Measurements from ENCODE around the gene NCOA5. TPM values are rescaled to one million over a fixed set of nuclear protein-coding genes. Genes with fewer than 3 reads are reported as not detected.
A peak's percentile ranks its signal among the peaks of the same experiment; 100 is the strongest.

Gene NCOA5
- total RNA-seq, 4 donors from 2014 or later, result 14.7 to 21.5 (median 19.0) TPM

DNA sequence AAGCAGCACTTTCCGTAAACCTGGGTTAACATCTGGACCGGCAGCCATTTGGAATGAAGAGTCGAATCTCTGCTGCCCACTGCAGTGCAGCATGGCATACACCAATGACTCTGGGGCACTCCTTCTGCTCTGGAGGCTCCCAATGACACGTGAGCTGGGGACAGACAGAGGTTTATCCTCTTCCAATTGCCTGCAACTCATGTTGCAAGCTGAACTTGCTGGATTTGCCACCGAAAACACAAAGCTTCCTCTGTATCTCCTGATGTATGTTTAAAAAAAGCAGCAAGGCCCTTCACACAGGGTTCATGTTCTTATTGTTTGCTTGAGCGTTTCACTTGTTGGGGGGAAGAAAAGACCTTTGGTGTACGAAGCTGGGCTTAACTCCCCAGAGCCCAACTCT lies 10.8 kb downstream of the NCOA5 start:
- intact Hi-C loops (cut with DNase I; ENCODE audit: low total_unique reads), result no loop called here
- no peak for TF ChIP-seq POLR2A (IDR thresholded peaks at IDR 0.05)
- TF ChIP-seq, protein P1, sequence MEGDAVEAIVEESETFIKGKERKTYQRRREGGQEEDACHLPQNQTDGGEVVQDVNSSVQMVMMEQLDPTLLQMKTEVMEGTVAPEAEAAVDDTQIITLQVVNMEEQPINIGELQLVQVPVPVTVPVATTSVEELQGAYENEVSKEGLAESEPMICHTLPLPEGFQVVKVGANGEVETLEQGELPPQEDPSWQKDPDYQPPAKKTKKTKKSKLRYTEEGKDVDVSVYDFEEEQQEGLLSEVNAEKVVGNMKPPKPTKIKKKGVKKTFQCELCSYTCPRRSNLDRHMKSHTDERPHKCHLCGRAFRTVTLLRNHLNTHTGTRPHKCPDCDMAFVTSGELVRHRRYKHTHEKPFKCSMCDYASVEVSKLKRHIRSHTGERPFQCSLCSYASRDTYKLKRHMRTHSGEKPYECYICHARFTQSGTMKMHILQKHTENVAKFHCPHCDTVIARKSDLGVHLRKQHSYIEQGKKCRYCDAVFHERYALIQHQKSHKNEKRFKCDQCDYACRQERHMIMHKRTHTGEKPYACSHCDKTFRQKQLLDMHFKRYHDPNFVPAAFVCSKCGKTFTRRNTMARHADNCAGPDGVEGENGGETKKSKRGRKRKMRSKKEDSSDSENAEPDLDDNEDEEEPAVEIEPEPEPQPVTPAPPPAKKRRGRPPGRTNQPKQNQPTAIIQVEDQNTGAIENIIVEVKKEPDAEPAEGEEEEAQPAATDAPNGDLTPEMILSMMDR (IDR thresholded peaks at IDR 0.05 in 4 of 5, conservative IDR thresholded peaks at IDR 0.05 in 1 of 5), result no peak
- no peak overlapping the region for H3K4me3 ChIP-seq
- H3K36me3 ChIP-seq, result peaks cover 0 to 23% of the 10 kb centered on the region in 2 donors
- DNase-seq (no peak), ATAC-seq (no peak)
- peaks cover 71 to 74% of the 10 kb centered on the region in 2 donors for H3K4me1 ChIP-seq
- H3K9me3 ChIP-seq, result no peaks in the 10 kb centered on the region
- H3K27ac ChIP-seq, result no peak overlapping the region
- no peaks in the 10 kb centered on the region for H3K27me3 ChIP-seq
- in situ Hi-C loops (cut with MboI; ENCODE audit: low sequenced_read_pairs in 4 of 4), result loop anchor here in 3 of 4 donors (25.0 kb wide), 1 partner anchor 267 kb away; the partner anchor contains the start of gene UBE2C (in 3 of the 3)

DNA sequence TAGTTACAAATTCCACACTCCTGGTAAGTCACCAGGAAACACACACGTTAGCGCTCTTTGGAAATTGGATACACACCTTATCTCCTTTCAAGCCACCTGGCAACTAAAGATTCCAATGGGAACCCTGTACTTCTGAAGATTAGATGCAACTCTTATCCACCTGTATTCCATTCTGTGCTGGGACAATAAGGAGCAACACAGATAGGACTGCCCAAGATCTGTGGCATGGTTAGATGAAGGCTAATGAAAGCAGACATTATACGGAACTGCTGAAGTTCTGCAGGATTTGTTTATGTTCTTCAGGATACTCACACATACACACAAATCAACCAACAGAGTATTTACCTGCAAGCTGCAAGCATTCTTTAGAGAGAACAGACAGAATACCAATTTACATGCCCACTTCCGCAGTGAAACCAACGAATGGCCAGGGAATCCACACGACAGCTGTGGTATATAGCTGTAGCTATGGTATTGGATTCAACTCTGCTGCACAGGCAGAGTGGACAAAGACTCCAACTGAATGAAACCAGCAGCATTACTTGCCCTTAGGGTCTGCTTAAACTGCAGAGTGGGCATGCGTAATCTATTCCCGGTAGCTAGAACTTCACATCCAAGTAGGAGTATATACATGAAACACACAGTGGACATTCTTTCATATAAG lies 12.0 kb downstream of the NCOA5 start:
- H3K9me3 ChIP-seq, result no peaks in the 10 kb centered on the region
- H3K4me1 ChIP-seq, result peaks cover 71 to 74% of the 10 kb centered on the region in 2 donors
- TF ChIP-seq POLR2A (IDR thresholded peaks at IDR 0.05), result no peak
- TF ChIP-seq, protein P1 (IDR thresholded peaks at IDR 0.05 in 4 of 5, conservative IDR thresholded peaks at IDR 0.05 in 1 of 5), result no peak
- ATAC-seq (no peak), DNase-seq (no peak)
- H3K27me3 ChIP-seq, result no peaks in the 10 kb centered on the region
- no peak overlapping the region for H3K27ac ChIP-seq
- no peak overlapping the region for H3K4me3 ChIP-seq
- intact Hi-C loops (cut with DNase I; ENCODE audit: low total_unique reads), result no loop called here
- in situ Hi-C loops (cut with MboI; ENCODE audit: low sequenced_read_pairs in 4 of 4), result loop anchor here in 3 of 4 donors (25.0 kb wide), 1 partner anchor 265 kb away; the partner anchor contains the start of gene UBE2C (in 3 of the 3)
- H3K36me3 ChIP-seq, result peaks cover 0 to 23% of the 10 kb centered on the region in 2 donors

DNA sequence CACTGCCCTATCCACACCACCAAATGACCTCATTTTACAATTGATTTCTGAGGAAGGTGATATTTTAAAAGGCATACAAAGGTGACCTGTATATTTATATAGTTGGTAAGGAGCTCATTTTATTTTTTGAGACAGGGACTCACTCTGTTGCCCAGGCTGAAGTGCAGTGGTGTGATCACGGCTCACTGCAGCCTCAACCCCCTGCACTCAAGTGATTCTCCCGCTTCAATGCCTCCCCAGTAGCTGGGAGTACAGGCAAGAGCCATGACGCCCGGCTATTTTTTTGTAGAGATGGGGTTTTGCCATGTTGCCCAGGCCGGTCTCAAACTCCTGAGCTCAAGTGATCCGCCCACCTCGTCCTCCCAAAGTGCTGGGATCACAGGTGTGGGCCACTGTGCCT lies 13.0 kb downstream of the NCOA5 start:
- Histone ChIP-seq H3K36me3 (peaks cover 0 to 23% of the 10 kb centered on the region in 2 donors), H3K4me3 (no peak overlapping the region), H3K4me1 (peaks cover 66 to 67% of the 10 kb centered on the region in 2 donors), H3K27me3 (no peaks in the 10 kb centered on the region), H3K9me3 (no peaks in the 10 kb centered on the region), H3K27ac (no peak overlapping the region)
- DNase-seq (no peak), ATAC-seq (no peak)
- intact Hi-C loops (cut with DNase I; ENCODE audit: low total_unique reads), result no loop called here
- in situ Hi-C loops (cut with MboI; ENCODE audit: low sequenced_read_pairs in 4 of 4), result loop anchor here in 3 of 4 donors (25.0 kb wide), 1 partner anchor 265 kb away; the partner anchor contains the start of gene UBE2C (in 3 of the 3)
- TF ChIP-seq POLR2A (IDR thresholded peaks at IDR 0.05), result no peak
- TF ChIP-seq, protein P1 (IDR thresholded peaks at IDR 0.05 in 4 of 5, conservative IDR thresholded peaks at IDR 0.05 in 1 of 5), result no peak

DNA sequence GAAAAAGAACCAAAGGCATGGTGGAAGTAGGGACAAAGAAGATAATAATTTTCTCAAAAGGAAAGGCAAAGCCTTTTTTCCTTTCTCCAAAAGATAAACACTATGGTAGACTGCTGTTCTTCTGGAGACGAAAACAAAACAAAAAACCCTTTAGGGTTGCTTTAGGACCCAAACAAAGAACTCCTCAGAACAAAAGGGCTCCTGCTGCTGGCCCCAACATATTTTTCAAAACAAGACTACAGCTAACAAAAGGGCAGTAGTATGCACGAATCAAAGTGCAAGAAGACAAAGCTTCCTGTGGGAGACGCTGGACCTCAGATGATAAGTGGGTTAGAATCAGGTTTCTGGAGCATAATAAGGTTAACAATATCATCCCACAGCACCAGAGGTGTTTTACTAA lies 15.8 kb downstream of the NCOA5 start:
- intact Hi-C loops (cut with DNase I; ENCODE audit: low total_unique reads) (no loop called here), in situ Hi-C loops (cut with MboI; ENCODE audit: low sequenced_read_pairs in 4 of 4) (no loop called here)
- Histone ChIP-seq H3K27me3 (no peaks in the 10 kb centered on the region), H3K9me3 (no peaks in the 10 kb centered on the region), H3K27ac (peak overlapping the region in 2 of 4 donors; percentile 12 to 22), H3K4me3 (no peak overlapping the region), H3K36me3 (peaks cover 0 to 31% of the 10 kb centered on the region in 2 donors), H3K4me1 (peaks cover 41 to 47% of the 10 kb centered on the region in 2 donors)
- TF ChIP-seq POLR2A (IDR thresholded peaks at IDR 0.05), result no peak
- TF ChIP-seq, protein P1 (IDR thresholded peaks at IDR 0.05 in 4 of 5, conservative IDR thresholded peaks at IDR 0.05 in 1 of 5), result no peak
- DNase-seq, result no peak
- no peak for ATAC-seq
